ENCODE data around the gene CROCC2. TPM values are rescaled to one million over a fixed set of nuclear protein-coding genes. Genes with fewer than 3 reads are reported as not detected.

CROCC2 gene
- total RNA-seq, 1 experiment from 2014 or later: not detected

DNA sequence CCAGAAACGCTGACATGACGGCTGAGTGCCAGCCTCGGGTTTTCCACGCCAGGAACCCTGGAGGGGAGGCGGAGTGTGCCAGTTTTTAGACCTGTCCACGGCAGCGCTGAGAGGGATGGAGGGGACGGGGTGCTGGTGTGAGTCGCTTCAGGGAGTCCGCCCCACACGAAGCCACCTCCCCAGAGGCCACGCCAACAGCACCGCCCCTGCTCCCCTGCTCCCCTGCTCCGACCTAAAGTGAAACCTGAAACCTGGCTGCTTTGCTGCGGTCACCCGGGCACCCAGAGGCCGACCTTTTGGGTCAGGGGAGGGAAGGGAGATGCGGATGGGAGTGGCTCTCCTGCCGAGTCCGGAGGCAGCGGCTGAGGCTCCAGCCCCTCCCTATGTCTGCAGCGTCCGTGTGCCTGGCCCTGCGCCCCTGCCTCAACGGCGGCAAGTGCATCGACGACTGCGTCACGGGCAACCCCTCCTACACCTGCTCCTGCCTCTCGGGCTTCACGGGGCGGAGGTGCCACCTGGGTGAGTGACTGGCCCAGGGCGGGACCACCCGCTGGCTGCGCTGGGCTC, 130.3 kb downstream of the CROCC2 start:
- DNase-seq (ENCODE audit: low spot score): no peak
- in situ Hi-C loops (cut with HindIII; ENCODE audit: low sequenced_read_pairs): no loop called here

- in situ Hi-C loops (cut with HindIII; ENCODE audit: low sequenced_read_pairs): no loop called here
- no peak for DNase-seq (ENCODE audit: low spot score)
These were observed 130.9 kb downstream of the CROCC2 start for GRCh38 chr2:241036964-241037421.

GRCh38 chr2:241037498-241037897, 131.4 kb downstream of the CROCC2 start:
- DNase-seq (ENCODE audit: low spot score): no peak
- in situ Hi-C loops (cut with HindIII; ENCODE audit: low sequenced_read_pairs): no loop called here

DNA sequence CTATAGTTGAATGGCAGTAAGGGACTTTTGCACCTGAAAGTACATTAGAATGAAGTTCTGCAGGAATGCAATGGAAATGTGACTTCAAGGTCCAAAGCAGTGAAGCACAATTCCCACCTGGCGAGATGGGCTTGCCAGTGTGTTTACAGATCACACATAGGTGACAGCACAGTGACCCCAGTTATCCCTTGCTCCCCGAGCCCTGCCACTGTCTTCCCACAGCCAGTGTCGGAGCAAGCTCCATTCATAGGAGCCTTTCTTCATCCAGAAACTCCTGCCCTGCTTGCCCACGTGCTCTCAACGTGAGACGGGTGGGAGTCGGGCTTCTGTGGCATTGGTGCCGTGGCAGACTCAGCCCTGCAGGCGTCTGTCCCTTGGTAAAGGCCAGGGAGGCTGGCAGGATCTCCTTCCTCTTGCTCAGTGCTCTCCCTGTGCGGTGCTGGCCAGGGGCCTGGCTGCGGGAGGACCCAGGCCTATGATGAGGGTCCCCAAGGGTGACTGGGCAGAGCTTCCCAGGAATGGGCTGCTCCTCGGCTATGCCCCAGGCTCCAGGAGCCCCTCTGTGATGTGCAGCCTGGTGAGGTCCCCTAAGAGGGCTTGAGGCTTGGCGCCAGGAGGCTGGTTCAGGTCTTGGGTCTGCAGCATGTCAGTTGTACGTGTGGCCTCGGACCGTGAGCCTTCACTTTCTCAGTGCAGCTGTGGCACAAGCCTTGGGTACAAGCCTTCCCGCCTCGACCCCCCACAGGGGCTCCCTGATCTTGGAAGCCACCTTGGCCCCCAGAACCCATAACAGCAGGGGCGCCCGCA, 132.4 kb downstream of the CROCC2 start:
- in situ Hi-C loops (cut with HindIII; ENCODE audit: low sequenced_read_pairs): no loop called here
- DNase-seq (ENCODE audit: low spot score): no peak

- DNase-seq (ENCODE audit: low spot score): no peak
- in situ Hi-C loops (cut with HindIII; ENCODE audit: low sequenced_read_pairs): no loop called here
These were observed 133.3 kb downstream of the CROCC2 start for GRCh38 chr2:241039416-241039815.

DNA sequence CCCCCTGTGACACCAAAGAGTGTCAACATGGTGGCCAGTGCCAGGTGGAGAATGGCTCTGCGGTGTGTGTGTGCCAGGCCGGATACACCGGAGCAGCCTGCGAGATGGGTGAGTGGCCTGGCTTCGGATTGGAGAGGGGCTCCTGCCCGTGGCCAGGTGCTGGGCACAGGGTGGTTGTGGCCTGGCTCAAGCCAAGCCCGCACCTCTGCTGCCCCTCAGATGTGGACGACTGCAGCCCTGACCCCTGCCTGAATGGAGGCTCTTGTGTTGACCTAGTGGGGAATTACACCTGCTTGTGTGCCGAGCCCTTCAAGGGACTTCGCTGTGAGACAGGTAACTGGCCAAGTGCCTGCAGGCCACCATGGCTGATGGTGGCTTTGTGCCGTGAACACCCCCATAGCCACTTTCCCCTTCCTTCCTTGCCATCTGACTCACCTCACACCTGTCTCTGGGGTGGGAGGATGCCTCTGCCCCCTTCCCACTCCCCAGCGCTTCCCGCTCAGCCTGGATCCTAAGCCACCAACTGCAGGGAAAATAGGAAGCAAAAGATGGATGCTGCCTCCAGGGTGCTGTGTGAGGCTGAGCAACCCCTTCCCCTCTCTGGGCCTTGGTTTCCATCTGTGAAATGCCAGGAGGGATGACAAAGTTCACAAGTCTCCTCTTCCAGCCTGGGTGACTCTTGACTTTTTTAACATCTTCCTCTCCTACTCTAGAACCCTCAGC, 134.1 kb downstream of the CROCC2 start:
- in situ Hi-C loops (cut with HindIII; ENCODE audit: low sequenced_read_pairs): no loop called here
- no peak for DNase-seq (ENCODE audit: low spot score)

DNA sequence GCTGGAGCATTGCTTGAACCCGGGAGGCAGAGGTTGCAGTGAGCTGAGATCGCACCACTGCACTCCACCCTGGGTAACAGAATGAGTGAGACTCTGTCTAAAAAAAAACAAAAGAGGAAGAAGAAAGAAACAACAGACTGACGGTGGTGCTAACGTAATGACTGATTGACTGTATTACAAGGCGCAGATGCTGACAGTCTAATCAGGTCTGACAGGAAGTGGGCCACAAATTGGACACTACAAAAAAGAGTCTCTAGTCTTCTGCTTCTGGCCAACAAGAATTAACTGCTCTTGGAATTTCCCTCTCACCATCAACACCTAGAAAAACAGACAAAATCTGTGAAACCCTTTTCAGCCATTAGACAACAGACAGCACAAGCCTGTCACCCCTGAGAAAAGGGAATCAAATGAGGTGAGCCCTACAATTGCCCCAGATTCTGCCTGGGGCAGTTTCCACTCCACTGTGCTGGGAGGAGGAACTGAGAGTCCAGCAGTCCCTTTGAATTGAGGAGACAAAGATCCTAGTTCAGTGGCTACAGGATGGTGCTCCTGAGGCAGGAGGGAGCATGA, 135.5 kb downstream of the CROCC2 start:
- in situ Hi-C loops (cut with HindIII; ENCODE audit: low sequenced_read_pairs): no loop called here
- DNase-seq (ENCODE audit: low spot score): no peak

Other genes starting within 250 kb of the CROCC2 start
- gene AQP12B, start 223.5 kb upstream of the CROCC2 start, total RNA-seq (2014; rRNA removed; shearing (Covaris generic)): not detected in 2 replicates
- not detected in 2 replicates for gene AQP12A, start 214.5 kb upstream of the CROCC2 start, total RNA-seq (2014; rRNA removed; shearing (Covaris generic))
- 15.3 and 24.9 TPM in 2 replicates for gene KIF1A, start 86.1 kb upstream of the CROCC2 start, total RNA-seq (2014; rRNA removed; shearing (Covaris generic))
- gene AGXT, start 37.5 kb upstream of the CROCC2 start, total RNA-seq (2014; rRNA removed; shearing (Covaris generic)): not detected in 2 replicates
- gene MAB21L4, start 10.2 kb upstream of the CROCC2 start, total RNA-seq (2014; rRNA removed; shearing (Covaris generic)): not detected in 2 replicates
- gene SNED1, start 92.3 kb downstream of the CROCC2 start, total RNA-seq (2014; rRNA removed; shearing (Covaris generic)): 0.07 and 2.2 TPM in 2 replicates
- gene MTERF4, start 196.0 kb downstream of the CROCC2 start, total RNA-seq (2014; rRNA removed; shearing (Covaris generic)): 17.5 and 24.9 TPM in 2 replicates
- gene PASK, start 243.1 kb downstream of the CROCC2 start, total RNA-seq (2014; rRNA removed; shearing (Covaris generic)): 14.7 and 20.7 TPM in 2 replicates
- gene PPP1R7, start 244.1 kb downstream of the CROCC2 start, total RNA-seq (2014; rRNA removed; shearing (Covaris generic)): 83.2 and 91.9 TPM in 2 replicates

Data from G401 (cell line).